ENCODE data around the gene SMIM7.

SMIM7 gene

GRCh38 chr19:16659832-16660708 is at the start of gene SMIM7:
SMIM7 (minus strand) TSS chr19:16660144; CDS start chr19:16660110, 34 bp downstream.
- TF ChIP-seq CTCF (IDR thresholded peaks at IDR 0.05; ENCODE audit: low read depth, low read length) = peak; percentile 11
- peak; percentile 97 for DNase-seq (ENCODE audit: extremely low read depth, low read depth)

GRCh38 chr19:16703677-16704076 is 43.7 kb upstream of the SMIM7 start:
- no peak for TF ChIP-seq CTCF (IDR thresholded peaks at IDR 0.05; ENCODE audit: low read depth, low read length)
- DNase-seq (ENCODE audit: extremely low read depth, low read depth) = no peak

- peak; percentile 36 for DNase-seq (ENCODE audit: extremely low read depth, low read depth)
- no peak for TF ChIP-seq CTCF (IDR thresholded peaks at IDR 0.05; ENCODE audit: low read depth, low read length)
Measured at GRCh38 chr19:16702123-16702522, 42.2 kb upstream of the SMIM7 start.

- DNase-seq (ENCODE audit: extremely low read depth, low read depth) = no peak
- no peak for TF ChIP-seq CTCF (IDR thresholded peaks at IDR 0.05; ENCODE audit: low read depth, low read length)
Measured at GRCh38 chr19:16698914-16699313, 39.0 kb upstream of the SMIM7 start.

- no peak for DNase-seq (ENCODE audit: extremely low read depth, low read depth)
- TF ChIP-seq CTCF (IDR thresholded peaks at IDR 0.05; ENCODE audit: low read depth, low read length) = no peak
Measured at GRCh38 chr19:16688084-16688483, 28.1 kb upstream of the SMIM7 start.

GRCh38 chr19:16684216-16684615 is 24.3 kb upstream of the SMIM7 start:
- TF ChIP-seq CTCF (IDR thresholded peaks at IDR 0.05; ENCODE audit: low read depth, low read length) = no peak
- no peak for DNase-seq (ENCODE audit: extremely low read depth, low read depth)

- DNase-seq (ENCODE audit: extremely low read depth, low read depth) = no peak
- no peak for TF ChIP-seq CTCF (IDR thresholded peaks at IDR 0.05; ENCODE audit: low read depth, low read length)
Measured at GRCh38 chr19:16682539-16682938, 22.6 kb upstream of the SMIM7 start.
